Testis (tissue), 2 donors: ENCODE measurements around the gene DDX59.

Experiments used
- CTCF ChIP-seq, 3 experiments: fragments of 450-650 bp in 2 of 3; fragments of 200-600 bp in 1 of 3; sonication (generic) in 1 of 3; IDR thresholded peaks; one replicate each; pipeline ENCODE4 v1.5.1; 2016 to 2019; ENCODE audit warnings: antibody characterized with exemption in 3 of 3, mild to moderate bottlenecking in 2 of 3, moderate library complexity in 1 of 3
- POLR2A ChIP-seq: fragments of 450-650 bp; IDR thresholded peaks from one replicate; pipeline ENCODE4 v1.6.1; 2017; ENCODE audit warnings: antibody characterized with exemption, mild to moderate bottlenecking, moderate library complexity

DNA sequence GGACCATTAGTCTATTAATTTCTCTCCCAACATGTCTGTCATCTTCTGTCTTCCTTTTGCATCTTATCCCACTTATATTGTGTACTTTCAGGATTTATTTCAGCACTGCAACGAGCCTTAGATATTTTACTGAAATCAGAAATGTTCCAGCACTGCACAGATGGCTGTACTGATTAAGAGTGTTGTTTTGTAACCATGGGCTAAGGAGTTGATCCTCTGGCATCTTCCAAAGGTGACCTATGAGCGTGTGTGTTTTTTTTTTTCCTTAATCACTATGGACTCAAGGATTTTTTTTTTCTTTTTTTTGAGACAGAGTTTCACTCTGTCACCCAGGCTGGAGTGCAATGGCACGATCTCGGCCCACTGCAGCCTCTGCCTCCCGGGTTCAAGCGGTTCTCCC lies 7.1 kb upstream of the DDX59 start:
- TF ChIP-seq CTCF (IDR thresholded peaks at IDR 0.05) (no peak), POLR2A (no peak)
